Stimulated activated CD8-positive, alpha-beta memory T cell treated with anti-CD3 and anti-CD28 coated beads, Interleukin-2, amount 100 ng/mL, for 1 hour (primary cell): Measurements from ENCODE around the gene KANSL2.
"Not testable (repeated sequence)": the region's sequence is repeated elsewhere in the genome, so short reads cannot be mapped to it uniquely, and the experiment has no call there.

ENCODE experiments used
- DNase-seq, 2 donors: peaks; one replicate each; pipeline ENCODE4 v3.0.0-alpha.2; 2020; ENCODE audit warnings: low read depth in 2 of 2

The KANSL2 gene

GRCh38 chr12:48686037-48686595, 4.1 kb upstream of the KANSL2 start:
- DNase-seq, result no peak

GRCh38 chr12:48683534-48683933, 1.5 kb upstream of the KANSL2 start:
- DNase-seq, result no peak

GRCh38 chr12:48682927-48683326, 889 bp upstream of the KANSL2 start:
- no peak for DNase-seq

GRCh38 chr12:48682533-48682905, 481 bp upstream of the KANSL2 start:
- DNase-seq, result not testable (repeated sequence)

- DNase-seq, result no peak
Observed at GRCh38 chr12:48681399-48681709, 684 bp downstream of the KANSL2 start.

- DNase-seq, result no peak
Observed at GRCh38 chr12:48680861-48681260, 1.2 kb downstream of the KANSL2 start.

DNA sequence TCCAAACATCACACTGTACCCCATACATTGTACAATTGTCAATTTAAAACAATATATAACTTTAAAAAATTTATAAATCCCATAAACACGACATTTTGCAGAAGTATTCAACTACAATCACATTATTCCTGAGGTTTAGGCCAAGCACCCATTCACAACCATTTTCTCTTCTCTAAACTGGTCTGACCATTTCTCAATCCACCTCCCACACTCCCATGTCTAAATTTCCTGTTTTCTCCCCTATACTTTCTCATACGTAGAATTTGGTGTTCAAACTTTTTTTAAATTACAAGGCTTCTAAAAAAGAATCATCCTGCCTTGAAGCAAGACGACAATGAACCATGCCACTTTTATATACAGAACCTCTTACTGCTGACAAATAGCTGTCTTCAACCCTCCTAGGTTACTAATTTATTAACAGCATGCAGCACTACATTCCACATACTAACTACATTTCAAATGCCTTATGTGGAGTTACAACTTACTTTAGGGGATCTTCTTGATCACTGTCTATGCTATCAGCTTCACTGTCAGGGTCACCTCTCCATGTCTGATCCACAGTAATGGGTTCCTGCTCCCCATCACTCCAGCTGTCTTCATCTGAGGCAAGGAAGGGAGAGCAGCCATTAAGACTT, 3.4 kb downstream of the KANSL2 start:
- DNase-seq, result no peak

DNA sequence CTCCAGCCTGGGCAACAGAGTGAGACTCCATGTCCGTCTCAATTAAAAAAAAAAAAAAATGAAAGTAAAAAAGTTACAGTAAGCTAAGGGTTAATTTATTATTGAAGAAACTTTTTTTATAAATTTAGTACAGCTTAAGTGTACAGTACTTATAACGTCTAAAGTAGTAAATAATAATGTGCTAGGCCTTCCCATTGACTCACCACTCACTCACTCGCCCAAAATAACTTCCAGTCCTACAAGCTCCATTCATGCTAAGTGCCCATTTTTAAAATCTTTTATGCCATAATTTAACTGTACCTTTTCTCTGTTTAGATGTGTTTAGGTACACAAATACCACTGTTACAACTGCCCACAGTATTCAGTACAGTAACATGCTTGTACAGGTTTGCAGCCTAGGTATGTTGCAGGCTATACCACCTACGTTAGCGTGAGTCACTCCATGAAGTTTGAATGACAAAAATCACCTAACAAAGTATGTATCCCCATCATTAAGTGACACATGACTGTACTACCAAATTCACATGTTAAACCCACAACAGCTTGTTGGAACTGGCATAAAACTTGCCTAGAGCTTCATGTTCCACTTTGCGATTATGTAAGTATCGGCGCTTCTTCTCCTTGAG, 10.7 kb downstream of the KANSL2 start:
- no peak for DNase-seq

GRCh38 chr12:48668996-48669395, 13.0 kb downstream of the KANSL2 start:
- no peak for DNase-seq

GRCh38 chr12:48659863-48660262, 22.2 kb downstream of the KANSL2 start:
- DNase-seq, result no peak

DNA sequence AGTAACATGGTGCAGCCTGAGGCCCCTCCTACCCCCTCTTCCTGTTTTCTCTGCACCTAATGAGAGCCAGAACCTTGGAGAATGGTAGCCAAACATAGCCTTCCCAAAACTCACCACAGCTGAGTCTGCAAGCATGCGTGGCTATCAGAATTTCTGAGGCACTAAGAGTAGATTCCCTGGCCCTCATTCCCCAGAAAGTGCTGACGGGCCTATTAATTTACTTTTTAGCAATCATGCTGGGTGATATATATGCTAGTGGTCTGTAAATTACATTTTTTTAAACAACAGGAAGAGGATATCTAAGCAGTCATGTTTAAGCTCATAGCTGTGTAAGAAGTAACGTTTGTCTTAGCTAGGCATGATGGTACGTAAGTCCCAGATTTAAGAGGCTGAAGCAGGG, 30.4 kb downstream of the KANSL2 start:
- no peak for DNase-seq

- DNase-seq, result not testable (repeated sequence)
Observed at GRCh38 chr12:48645354-48645753, 36.7 kb downstream of the KANSL2 start.

- DNase-seq, result no peak
Observed at GRCh38 chr12:48643011-48643410, 39.0 kb downstream of the KANSL2 start.

DNA sequence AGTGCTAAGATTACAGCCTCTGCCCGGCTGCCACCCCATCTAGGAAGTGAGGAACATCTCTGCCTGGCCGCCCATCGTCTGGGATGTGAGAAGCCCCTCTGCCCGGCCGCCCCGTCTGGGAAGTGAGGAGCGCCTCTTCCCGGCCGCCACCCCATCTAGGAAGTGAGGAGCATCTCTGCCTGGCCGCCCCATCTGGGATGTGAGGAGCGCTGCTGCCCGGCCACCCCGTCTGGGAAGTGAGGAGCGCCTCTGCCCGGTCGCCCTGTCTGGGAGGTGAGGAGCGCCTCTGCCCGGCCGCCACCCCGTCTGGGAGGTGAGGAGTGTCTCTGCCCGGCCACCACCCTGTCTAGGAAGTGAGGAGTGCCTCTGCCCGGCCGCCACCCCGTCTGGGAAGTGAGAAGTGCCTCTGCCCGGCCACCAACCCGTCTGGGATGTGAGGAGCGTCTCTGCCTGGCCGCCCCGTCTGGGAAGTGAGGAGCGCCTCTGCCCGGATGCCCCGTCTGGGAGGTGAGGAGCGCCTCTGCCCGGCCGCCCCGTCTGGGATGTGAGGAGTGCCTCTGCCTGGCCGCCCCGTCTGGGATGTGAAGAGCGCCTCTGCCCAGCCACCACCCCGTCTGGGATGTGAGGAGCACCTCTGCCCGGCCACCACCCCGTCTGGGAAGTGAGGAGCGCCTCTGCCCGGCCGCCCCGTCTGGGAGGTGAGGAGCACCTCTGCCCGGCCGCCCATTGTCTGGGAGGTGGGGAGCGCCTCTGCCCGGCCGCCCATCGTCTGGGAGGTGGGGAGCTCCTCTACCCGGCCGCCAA, 40.1 kb downstream of the KANSL2 start:
- DNase-seq, result not testable (repeated sequence)

DNA sequence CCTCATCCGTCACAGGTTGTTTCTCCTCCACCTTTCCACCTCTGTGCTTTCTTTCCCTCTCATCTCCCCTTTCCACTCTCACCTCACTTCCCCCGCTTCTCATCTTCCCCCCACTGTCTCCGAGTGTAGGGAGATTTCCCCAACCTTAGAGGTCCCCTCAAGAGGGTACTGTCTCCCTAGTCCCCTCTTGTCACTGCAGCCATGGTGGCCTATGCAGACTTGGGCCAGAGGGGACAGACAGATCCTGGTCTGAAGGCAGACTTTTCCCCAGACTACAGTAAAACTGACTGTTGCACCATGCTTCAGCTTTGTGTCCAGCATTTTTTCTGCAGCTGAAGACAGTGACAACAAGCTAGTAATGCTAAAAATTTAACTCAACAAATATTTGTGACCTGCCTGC, 41.2 kb downstream of the KANSL2 start:
- no peak for DNase-seq

GRCh38 chr12:48640428-48640827, 41.6 kb downstream of the KANSL2 start:
- no peak for DNase-seq

- DNase-seq, result no peak
Observed at GRCh38 chr12:48631071-48631470, 51.0 kb downstream of the KANSL2 start.

DNA sequence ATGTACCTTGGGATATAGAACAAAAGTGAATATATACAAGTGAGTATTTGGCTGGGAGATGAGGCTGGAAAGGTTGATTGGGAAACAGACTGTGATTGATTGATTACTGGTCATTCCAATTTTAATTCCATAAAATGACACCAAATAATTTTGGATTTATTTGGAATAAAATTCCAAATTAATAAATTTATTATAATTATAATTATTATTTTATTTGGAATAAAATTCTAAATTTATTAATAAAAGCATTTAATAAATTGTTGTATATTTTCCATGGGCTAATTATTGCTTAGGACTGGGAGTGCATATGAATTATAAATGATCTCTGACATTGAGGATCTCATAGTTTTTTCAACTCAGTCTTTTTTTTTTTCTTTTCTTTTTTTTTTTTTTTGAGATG, 51.7 kb downstream of the KANSL2 start:
- no peak for DNase-seq

GRCh38 chr12:48629541-48629940, 52.5 kb downstream of the KANSL2 start:
- no peak for DNase-seq

DNA sequence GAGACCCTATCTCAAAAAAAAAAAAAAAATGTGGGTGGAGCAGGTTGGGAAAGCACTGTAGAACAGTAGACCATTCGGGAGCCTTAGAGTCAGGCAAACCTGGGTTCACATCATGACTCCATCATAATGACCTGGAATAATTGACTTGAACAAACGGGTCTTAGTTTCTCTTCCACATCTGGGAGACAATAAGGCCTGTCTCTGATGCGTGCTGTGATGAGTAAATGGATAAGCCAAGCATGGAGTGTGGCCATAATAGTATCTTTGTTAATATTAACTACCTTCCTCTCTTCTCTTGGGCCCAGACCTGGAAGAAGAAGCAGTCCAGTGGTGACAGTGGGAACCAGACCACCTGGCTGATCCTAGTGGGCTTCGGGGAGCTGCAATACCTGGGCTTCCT, 54.5 kb downstream of the KANSL2 start:
- DNase-seq, result no peak

DNA sequence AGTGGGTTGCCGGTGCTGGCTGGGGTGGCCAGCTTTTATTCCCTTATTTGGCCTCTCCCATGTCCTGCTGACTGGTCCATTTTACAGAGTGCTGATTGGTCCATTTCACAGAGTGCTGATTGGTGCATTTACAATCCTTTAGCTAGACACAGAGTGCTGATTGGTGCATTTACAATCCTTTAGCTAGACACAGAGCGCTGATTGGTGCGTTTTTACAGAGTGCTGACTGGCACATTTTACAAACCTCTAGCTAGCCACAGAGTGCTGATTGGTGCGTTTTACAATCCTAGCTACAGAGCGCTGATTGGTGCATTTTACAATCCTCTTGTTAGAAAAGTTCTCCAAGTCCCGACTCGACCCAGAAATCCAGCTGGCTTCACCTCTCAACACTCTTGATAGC, 59.0 kb downstream of the KANSL2 start:
- not testable (repeated sequence) for DNase-seq

GRCh38 chr12:48618541-48618940, 63.5 kb downstream of the KANSL2 start:
- DNase-seq, result peak; percentile 46 to 51

GRCh38 chr12:48615681-48616080, 66.4 kb downstream of the KANSL2 start:
- no peak for DNase-seq
